DND-41 (cell line): ENCODE results near the gene GPR37.

Experiments used
- EZH2 ChIP-seq: IDR thresholded peaks from 3 replicates; pipeline ENCODE4 v1.6.1; 2012; ENCODE audit warnings: borderline replicate concordance, low read depth, mild to moderate bottlenecking, moderate library complexity, low read length, inconsistent platforms; ENCODE audit not compliant: severe bottlenecking
- TF ChIP-seq, protein P1 (sequence below): IDR thresholded peaks from 2 replicates; pipeline ENCODE4 v1.5.1; 2012; ENCODE audit warnings: borderline replicate concordance, low read length, moderate library complexity, mild to moderate bottlenecking; ENCODE audit not compliant: poor library complexity, severe bottlenecking; ENCODE audit errors: extremely low read depth

DNA sequence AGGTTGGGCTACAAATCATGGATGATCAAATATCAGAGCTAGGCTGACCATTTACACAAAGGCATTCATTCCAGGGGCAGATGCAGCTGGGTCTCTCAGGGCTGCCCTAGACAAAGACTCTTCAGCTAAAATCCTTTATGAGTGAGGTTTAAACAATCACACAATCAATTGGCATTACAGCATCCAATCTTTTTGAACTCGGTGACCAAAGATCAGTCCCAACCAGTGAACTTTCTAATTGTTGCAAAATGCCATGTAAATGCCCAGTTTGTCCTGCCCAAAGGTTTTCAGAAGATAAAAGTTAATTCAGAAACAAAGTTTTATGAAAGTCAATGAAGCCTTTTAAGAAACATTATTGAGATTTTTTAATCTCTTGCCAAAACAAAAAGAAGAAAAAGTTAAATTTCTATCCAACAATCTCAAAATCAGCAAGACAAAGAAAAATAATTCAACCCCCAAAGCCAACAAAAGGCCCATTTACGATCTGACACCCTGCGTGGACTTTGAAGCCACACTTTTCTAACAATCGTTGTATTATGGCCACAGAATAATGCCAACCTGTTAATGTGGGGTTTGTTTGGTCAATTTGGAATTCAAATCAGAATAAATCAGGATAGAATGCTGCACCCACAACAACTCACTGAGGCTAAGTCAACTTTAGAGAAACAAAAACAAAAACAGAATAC, 40.9 kb downstream of the GPR37 start:
- TF ChIP-seq EZH2: no peak
- TF ChIP-seq, protein P1, sequence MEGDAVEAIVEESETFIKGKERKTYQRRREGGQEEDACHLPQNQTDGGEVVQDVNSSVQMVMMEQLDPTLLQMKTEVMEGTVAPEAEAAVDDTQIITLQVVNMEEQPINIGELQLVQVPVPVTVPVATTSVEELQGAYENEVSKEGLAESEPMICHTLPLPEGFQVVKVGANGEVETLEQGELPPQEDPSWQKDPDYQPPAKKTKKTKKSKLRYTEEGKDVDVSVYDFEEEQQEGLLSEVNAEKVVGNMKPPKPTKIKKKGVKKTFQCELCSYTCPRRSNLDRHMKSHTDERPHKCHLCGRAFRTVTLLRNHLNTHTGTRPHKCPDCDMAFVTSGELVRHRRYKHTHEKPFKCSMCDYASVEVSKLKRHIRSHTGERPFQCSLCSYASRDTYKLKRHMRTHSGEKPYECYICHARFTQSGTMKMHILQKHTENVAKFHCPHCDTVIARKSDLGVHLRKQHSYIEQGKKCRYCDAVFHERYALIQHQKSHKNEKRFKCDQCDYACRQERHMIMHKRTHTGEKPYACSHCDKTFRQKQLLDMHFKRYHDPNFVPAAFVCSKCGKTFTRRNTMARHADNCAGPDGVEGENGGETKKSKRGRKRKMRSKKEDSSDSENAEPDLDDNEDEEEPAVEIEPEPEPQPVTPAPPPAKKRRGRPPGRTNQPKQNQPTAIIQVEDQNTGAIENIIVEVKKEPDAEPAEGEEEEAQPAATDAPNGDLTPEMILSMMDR: no peak
